Choroid plexus epithelial cell (primary cell): ENCODE measurements around the gene DIAPH3.

Experiments used
- DNase-seq: peaks from one replicate; pipeline ENCODE4 v3.0.0-alpha.2; 2010; ENCODE audit warnings: low read depth
- H3K4me3 ChIP-seq: 2 replicates; pipeline ENCODE4 v1.5.1; 2011; ENCODE audit warnings: low read depth, mild to moderate bottlenecking, control low read depth, low read length, moderate library complexity
- TF ChIP-seq, protein P1 (sequence below): conservative IDR thresholded peaks from 2 replicates; pipeline ENCODE4 v1.5.1; 2011; ENCODE audit warnings: low read depth, mild to moderate bottlenecking, control low read depth, inconsistent platforms, low read length, moderate library complexity

The DIAPH3 gene

DNA sequence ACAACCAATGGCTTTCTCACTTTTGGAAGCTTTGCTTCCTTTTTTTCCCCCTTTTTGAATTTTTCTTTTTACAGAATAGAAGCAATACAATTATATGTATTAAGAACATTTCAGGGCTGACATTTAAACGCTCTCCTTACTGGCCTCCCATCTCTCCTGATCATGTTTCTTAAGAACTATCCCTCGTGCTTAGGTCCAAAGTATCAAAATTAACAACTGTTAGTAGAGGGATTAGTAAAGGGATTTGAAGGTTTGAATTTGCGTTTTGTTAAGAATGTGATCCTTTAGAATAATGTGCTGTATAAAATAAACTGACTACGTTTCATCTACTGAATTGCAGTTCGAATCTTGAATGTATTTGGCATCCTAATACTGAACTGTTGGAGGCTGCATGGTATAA lies 424.8 kb downstream of the DIAPH3 start:
- TF ChIP-seq, protein P1, sequence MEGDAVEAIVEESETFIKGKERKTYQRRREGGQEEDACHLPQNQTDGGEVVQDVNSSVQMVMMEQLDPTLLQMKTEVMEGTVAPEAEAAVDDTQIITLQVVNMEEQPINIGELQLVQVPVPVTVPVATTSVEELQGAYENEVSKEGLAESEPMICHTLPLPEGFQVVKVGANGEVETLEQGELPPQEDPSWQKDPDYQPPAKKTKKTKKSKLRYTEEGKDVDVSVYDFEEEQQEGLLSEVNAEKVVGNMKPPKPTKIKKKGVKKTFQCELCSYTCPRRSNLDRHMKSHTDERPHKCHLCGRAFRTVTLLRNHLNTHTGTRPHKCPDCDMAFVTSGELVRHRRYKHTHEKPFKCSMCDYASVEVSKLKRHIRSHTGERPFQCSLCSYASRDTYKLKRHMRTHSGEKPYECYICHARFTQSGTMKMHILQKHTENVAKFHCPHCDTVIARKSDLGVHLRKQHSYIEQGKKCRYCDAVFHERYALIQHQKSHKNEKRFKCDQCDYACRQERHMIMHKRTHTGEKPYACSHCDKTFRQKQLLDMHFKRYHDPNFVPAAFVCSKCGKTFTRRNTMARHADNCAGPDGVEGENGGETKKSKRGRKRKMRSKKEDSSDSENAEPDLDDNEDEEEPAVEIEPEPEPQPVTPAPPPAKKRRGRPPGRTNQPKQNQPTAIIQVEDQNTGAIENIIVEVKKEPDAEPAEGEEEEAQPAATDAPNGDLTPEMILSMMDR, result no peak
- no peak overlapping the region for H3K4me3 ChIP-seq
- no peak for DNase-seq

DNA sequence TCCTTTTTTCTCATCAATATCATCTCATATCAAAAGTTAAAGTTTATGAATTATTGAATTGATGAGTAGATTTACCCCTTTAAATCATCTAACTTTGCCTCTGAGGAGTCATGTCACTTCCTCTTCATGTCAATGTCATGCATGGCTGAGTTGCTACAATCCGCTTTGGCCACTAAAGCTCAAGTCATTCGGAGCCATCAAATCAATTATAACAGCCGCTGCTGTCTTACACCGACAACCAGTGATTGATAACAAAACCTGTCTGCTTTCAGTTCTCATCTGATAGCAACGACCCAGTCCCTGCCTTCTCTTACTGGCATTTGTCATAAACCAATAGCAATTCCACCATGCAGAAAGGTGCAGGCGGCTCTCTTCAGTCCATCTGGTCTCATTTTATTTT lies 429.3 kb downstream of the DIAPH3 start:
- TF ChIP-seq, protein P1, result no peak
- H3K4me3 ChIP-seq, result no peak overlapping the region
- DNase-seq, result no peak

DNA sequence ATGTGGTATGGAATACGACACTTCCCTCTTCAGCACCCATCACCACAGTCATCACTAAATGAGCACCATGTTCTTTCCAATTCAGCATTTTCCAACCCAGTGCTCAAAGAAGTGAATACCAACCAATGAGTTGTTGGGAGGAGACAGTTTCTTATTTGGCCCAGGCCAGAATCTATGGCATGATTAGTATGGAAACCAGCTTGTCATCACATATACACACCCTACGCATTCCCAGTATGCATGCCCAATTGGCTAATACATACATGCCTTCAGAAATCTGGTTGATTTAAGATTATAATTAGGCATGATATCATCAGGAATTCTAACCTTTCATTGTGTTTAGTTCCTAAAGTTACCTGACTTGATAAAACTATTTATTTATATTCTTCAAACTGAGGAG lies 430.0 kb downstream of the DIAPH3 start:
- TF ChIP-seq, protein P1, result no peak
- H3K4me3 ChIP-seq, result no peak overlapping the region
- no peak for DNase-seq

DNA sequence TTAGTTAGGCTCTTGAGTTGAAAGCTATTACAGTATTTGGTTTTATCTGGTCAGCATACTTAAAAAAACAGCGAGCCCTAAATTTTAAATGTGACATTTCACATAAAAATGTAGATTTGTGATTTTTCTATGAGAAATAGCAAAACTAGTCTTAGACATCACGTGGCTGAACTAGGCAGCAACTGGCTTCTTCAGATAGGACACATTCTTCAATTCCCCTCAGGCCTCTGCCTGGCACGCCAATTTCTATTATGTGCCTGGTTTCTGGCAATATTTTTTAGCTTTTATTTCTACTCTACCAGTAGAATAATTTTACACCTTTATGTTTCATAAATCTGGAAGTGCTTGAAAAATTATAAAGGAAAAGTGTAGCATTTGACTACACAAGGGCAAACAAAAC lies 433.7 kb downstream of the DIAPH3 start:
- no peak overlapping the region for H3K4me3 ChIP-seq
- TF ChIP-seq, protein P1, result no peak

DNA sequence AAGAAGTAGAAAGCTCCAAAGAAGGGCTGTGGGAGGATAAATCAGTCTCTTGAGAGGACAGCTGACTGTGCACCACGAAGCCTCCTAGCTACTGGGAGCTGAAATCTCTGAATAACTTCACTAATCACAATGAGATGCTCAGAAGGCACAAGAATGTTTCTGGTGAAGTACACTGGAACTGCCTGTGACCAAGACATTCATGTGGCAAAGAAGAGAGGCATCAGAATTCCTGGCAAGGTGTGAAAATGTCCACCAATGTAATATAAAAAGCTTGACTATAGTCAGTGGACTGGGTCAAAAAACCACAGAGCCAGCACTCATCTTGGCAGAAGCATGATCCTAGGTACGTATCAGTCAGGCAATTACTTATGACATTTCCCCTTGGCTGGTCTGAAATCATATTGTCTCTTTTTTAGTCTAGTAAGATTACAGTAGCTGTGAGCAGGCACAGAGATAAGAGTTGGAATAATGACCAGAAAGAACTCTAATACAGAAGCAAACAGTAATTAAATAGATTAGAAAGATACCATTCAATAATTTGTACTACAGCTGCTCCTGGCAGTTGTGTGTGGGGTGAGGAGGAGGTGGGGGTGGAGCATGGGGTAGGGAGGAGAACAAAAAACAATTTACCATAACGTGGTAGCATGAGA lies 434.7 kb downstream of the DIAPH3 start:
- H3K4me3 ChIP-seq, result no peak overlapping the region
- TF ChIP-seq, protein P1, result no peak
- no peak for DNase-seq

More for the DNA sequence above, 433.7 kb downstream of the DIAPH3 start:
- no peak for DNase-seq

DNA sequence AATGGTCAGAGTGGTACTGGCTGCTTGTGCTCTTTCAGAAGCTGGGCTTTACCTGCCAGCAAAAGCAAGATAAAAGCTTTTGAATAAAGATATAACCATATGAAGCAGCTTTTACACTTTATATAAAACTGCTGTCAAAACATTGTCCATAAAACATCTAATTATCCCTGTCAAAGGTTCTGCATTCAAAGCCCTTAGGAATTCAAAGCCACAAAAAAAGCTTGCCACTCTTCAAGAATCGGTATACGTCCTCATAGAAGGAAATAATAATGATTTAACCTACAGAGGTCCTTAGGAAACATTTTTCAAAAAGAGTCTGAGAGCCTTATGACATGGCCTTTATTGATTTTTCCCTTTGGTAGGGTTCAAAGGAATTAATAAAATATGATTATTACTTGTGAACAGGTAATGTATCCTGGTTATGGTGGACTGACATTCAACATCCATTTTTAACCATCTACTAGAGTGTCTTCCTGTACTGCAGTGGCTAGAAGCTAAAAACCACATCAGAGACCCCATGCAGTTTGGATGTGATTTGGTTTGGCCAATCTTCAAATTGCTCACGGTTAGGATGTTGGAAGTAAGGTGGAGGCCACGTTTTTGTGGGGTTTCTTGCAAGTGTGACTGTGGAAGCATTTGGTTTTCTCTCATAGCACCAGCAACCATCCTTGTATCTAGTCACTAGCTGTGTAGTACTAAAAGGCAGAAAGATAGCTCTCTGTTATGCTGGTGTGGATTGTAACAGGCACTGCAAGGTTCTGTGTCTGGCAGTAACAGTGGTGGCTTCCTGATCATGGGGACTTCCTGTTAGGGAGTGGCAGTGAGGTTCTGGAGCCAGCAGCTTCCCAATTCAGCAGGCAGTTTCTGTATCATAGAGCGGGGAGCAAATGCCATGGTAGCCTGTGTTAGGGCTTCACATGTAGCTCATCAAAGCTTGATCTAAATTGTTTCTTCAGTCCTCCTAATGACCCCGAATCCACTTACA lies 441.5 kb downstream of the DIAPH3 start:
- no peak overlapping the region for H3K4me3 ChIP-seq
- DNase-seq, result peak; percentile 13
- TF ChIP-seq, protein P1, result no peak
